ENCODE results near the gene WDHD1. TPM values are rescaled to one million over a fixed set of nuclear protein-coding genes. Genes with fewer than 3 reads are reported as not detected.
"Not testable (repeated sequence)": the region's sequence is repeated elsewhere in the genome, so short reads cannot be mapped to it uniquely, and the experiment has no call there.

Gene WDHD1
- total RNA-seq, 4 donors from 2014 or later = 1.2 to 2.3 (median 1.9) TPM

GRCh38 chr14:54902143-54902520, 124.8 kb downstream of the WDHD1 start:
- peak; percentile 62 to 64 for DNase-seq
- Histone ChIP-seq H3K36me3 (no peaks in the 10 kb centered on the region), H3K4me3 (replicated peaks in 1 of 3) (peak overlapping the region; percentile 56 to 72 (median 61)), H3K27me3 (no peaks in the 10 kb centered on the region), H3K4me1 (peaks cover 0 to 8% of the 10 kb centered on the region in 2 donors), H3K9me3 (no peaks in the 10 kb centered on the region), H3K27ac (peak overlapping the region; percentile 70 to 83 (median 77))
- WGBS, 2 donors = 3% methylated on average over 7 of the region's 37 CpGs; no CpG with 5 or more reads in 1 of the 2 donors
- intact Hi-C loops (cut with DNase I) = no loop called here
- TF ChIP-seq POLR2A (IDR thresholded peaks at IDR 0.05) (no peak), CTCF (IDR thresholded peaks at IDR 0.05) (peak in 1 of 6 experiments; percentile 2)

- peak in 1 of 2 donors; percentile 36 for DNase-seq
- TF ChIP-seq CTCF (IDR thresholded peaks at IDR 0.05) = peak in 1 of 6 experiments; percentile 7
- no peak for TF ChIP-seq POLR2A (IDR thresholded peaks at IDR 0.05)
- H3K4me3 ChIP-seq (replicated peaks in 1 of 3) = peak overlapping the region; percentile 56 to 72 (median 61)
These were observed 125.3 kb downstream of the WDHD1 start for GRCh38 chr14:54901380-54902142.

GRCh38 chr14:54899573-54899972, 127.3 kb downstream of the WDHD1 start:
- TF ChIP-seq POLR2A (IDR thresholded peaks at IDR 0.05) (no peak), CTCF (IDR thresholded peaks at IDR 0.05) (no peak)
- 95 to 98% methylated on average over 5 of the region's 5 CpGs for WGBS, 2 donors
- H3K4me1 ChIP-seq = peaks cover 0 to 8% of the 10 kb centered on the region in 2 donors
- no peak for DNase-seq
- no peaks in the 10 kb centered on the region for H3K27me3 ChIP-seq
- H3K4me3 ChIP-seq (replicated peaks in 1 of 3) = no peak overlapping the region
- no peaks in the 10 kb centered on the region for H3K9me3 ChIP-seq
- no peaks in the 10 kb centered on the region for H3K36me3 ChIP-seq
- no peak overlapping the region for H3K27ac ChIP-seq
- intact Hi-C loops (cut with DNase I) = no loop called here

More at GRCh38 chr14:54901380-54902142, 125.3 kb downstream of the WDHD1 start:
- H3K36me3 ChIP-seq = no peaks in the 10 kb centered on the region
- intact Hi-C loops (cut with DNase I) = no loop called here
- H3K27me3 ChIP-seq = no peaks in the 10 kb centered on the region
- H3K27ac ChIP-seq = peak overlapping the region in 2 of 3 donors; percentile 77 to 83
- 2% methylated on average over 22 to 30 of the region's 42 CpGs for WGBS, 2 donors
- H3K9me3 ChIP-seq = no peaks in the 10 kb centered on the region
- H3K4me1 ChIP-seq = peaks cover 0 to 8% of the 10 kb centered on the region in 2 donors

- intact Hi-C loops (cut with DNase I); H3K4me3 ChIP-seq (replicated peaks in 1 of 3); H3K27me3 ChIP-seq; DNase-seq; H3K4me1 ChIP-seq; H3K9me3 ChIP-seq; H3K27ac ChIP-seq; H3K36me3 ChIP-seq: not testable (repeated sequence)
- WGBS, 2 donors = 95 to 96% methylated on average over 5 of the region's 5 CpGs
These were observed 128.9 kb downstream of the WDHD1 start for GRCh38 chr14:54897809-54898555.

GRCh38 chr14:54895683-54896082, 131.2 kb downstream of the WDHD1 start:
- no peak for DNase-seq
- Histone ChIP-seq H3K9me3 (no peaks in the 10 kb centered on the region), H3K27me3 (no peaks in the 10 kb centered on the region), H3K4me3 (replicated peaks in 1 of 3) (no peak overlapping the region), H3K27ac (no peak overlapping the region), H3K36me3 (no peaks in the 10 kb centered on the region), H3K4me1 (no peaks in the 10 kb centered on the region)
- TF ChIP-seq CTCF (IDR thresholded peaks at IDR 0.05) (no peak), POLR2A (IDR thresholded peaks at IDR 0.05) (no peak)
- 85 to 87% methylated on average over 4 of the region's 4 CpGs for WGBS, 2 donors
- intact Hi-C loops (cut with DNase I) = no loop called here

Data from thyroid gland (tissue), 4 donors.